Epithelial cell of esophagus (primary cell): Measurements from ENCODE around the gene NBPF3.

Source experiments
- DNase-seq: peaks from one replicate; pipeline ENCODE4 v3.0.0; 2010; ENCODE audit warnings: low read depth
- H3K4me3 ChIP-seq: 2 replicates; pipeline ENCODE4 v1.5.1; 2011; ENCODE audit warnings: mild to moderate bottlenecking, low read length, control low read depth
- TF ChIP-seq, protein P1 (sequence below): IDR thresholded peaks from 2 replicates; pipeline ENCODE4 v1.5.1; 2011; ENCODE audit warnings: low read depth, mild to moderate bottlenecking, low read length, control low read depth, inconsistent platforms; ENCODE audit not compliant: insufficient read depth; ENCODE audit errors: missing control alignments

NBPF3 gene

GRCh38 chr1:21503706-21504377 is 63.9 kb downstream of the NBPF3 start:
- DNase-seq = no peak
- TF ChIP-seq, protein P1, sequence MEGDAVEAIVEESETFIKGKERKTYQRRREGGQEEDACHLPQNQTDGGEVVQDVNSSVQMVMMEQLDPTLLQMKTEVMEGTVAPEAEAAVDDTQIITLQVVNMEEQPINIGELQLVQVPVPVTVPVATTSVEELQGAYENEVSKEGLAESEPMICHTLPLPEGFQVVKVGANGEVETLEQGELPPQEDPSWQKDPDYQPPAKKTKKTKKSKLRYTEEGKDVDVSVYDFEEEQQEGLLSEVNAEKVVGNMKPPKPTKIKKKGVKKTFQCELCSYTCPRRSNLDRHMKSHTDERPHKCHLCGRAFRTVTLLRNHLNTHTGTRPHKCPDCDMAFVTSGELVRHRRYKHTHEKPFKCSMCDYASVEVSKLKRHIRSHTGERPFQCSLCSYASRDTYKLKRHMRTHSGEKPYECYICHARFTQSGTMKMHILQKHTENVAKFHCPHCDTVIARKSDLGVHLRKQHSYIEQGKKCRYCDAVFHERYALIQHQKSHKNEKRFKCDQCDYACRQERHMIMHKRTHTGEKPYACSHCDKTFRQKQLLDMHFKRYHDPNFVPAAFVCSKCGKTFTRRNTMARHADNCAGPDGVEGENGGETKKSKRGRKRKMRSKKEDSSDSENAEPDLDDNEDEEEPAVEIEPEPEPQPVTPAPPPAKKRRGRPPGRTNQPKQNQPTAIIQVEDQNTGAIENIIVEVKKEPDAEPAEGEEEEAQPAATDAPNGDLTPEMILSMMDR = no peak
- no peak overlapping the region for H3K4me3 ChIP-seq

GRCh38 chr1:21506804-21507203 is 66.9 kb downstream of the NBPF3 start:
- no peak for DNase-seq
- TF ChIP-seq, protein P1 = no peak
- H3K4me3 ChIP-seq = no peak overlapping the region

DNA sequence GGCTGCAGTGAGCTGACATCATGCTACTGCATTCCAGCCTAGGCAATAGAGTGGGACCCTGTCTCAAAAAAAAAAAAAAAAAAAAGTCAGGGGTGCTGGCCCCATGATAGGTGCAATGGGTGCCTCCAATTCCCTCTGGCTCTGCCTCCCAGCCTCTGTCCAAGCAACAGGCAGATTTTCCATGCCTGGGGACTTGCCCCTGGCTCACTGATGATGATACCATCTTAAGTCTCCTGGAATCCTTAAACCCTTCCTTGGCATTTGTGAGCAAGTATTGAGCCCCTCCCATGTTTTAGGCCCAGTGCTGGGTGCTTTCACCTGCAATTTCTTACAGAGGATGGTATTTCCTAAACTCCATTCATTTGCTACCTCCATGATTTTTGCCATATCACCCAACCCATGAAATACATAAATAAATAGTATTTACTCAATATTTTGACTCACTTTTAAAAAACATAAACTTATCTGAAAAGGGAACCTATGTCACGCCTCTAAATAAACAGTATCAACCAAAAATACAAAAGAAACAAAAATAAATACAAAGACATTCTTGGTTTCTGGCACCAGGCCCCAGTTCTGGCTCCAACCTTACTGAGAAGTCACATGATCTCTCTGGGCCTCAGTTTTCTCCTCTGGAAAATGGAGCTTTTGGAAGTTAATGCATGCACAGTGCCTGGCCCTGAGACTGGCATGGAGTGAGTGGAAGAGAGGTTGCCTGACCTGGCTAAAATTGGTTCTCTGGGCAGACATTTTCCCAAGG is 67.8 kb downstream of the NBPF3 start:
- DNase-seq = no peak
- TF ChIP-seq, protein P1 = no peak

GRCh38 chr1:21508580-21509350 is 68.8 kb downstream of the NBPF3 start:
- peak; percentile 54 for DNase-seq
- no peak overlapping the region for H3K4me3 ChIP-seq
- TF ChIP-seq, protein P1 = peak; percentile 35

More for the DNA sequence above, 67.8 kb downstream of the NBPF3 start:
- H3K4me3 ChIP-seq = no peak overlapping the region

GRCh38 chr1:21509351-21510112 is 69.6 kb downstream of the NBPF3 start, which contains the start of gene ALPL:
Gene ALPL, plus strand, starts transcription at chr1:21509423. Its CDS starts 44,659 bp downstream, at chr1:21554082.
- TF ChIP-seq, protein P1 = no peak
- DNase-seq = no peak

GRCh38 chr1:21510113-21510493 is 70.2 kb downstream of the NBPF3 start:
- TF ChIP-seq, protein P1 = no peak
- no peak overlapping the region for H3K4me3 ChIP-seq
- DNase-seq = no peak

More at GRCh38 chr1:21509351-21510112, 69.6 kb downstream of the NBPF3 start, which contains the start of gene ALPL:
- H3K4me3 ChIP-seq = no peak within 1 kb of the TSS
